CD4-positive, alpha-beta T cell (primary cell): Measurements from ENCODE around the gene B4GALT2. TPM values are rescaled to one million over a fixed set of nuclear protein-coding genes. Genes with fewer than 3 reads are reported as not detected.

Source experiments
- ATAC-seq: fragments of 200-7000 bp; cut with Tn5 transposase; one replicate; pipeline ENCODE4 v1.10.0; 2022; ENCODE audit warnings: mild to moderate bottlenecking; ENCODE audit not compliant: poor library complexity
- CTCF ChIA-PET: fragments of 350-600 bp; sonication (Branson Sonifier 250); formaldehyde crosslinking; loops from one replicate; lab custom pipeline; 2021; ENCODE audit warnings: antibody characterized with exemption, inconsistent platforms; lab: Charles Lee
- POLR2A ChIA-PET: fragments of 350-600 bp; sonication (Branson Sonifier 250); formaldehyde crosslinking; loops from one replicate; lab custom pipeline; 2021; ENCODE audit warnings: antibody characterized with exemption, inconsistent platforms; lab: Charles Lee
- DNase-seq, 14 experiments: peaks; one replicate each; pipeline ENCODE4 v3.0.0-alpha.2; 2013 to 2020; ENCODE audit warnings: mixed read lengths in 2 of 14
- H3K27ac ChIP-seq, 2 donors: one replicate each; pipeline versions ENCODE4 v1.5.1 to v1.7.0; 2013; ENCODE audit warnings: low read length in 2 of 2, low read depth in 1 of 2, mild to moderate bottlenecking in 1 of 2
- H3K27me3 ChIP-seq, 2 experiments: 1 replicate in 1 of 2; 2 replicates in 1 of 2; pipeline versions ENCODE4 v1.6.1 to v1.7.0; 2013; ENCODE audit warnings: low read length in 2 of 2, control low read depth in 1 of 2, mild to moderate bottlenecking in 1 of 2, moderate library complexity in 1 of 2; ENCODE audit not compliant: insufficient read depth in 2 of 2, control insufficient read depth in 1 of 2
- H3K36me3 ChIP-seq: one replicate; pipeline ENCODE4 v1.6.1; 2013; ENCODE audit warnings: low read length, control low read depth; ENCODE audit not compliant: insufficient read depth
- H3K4me1 ChIP-seq: one replicate; pipeline ENCODE4 v1.6.1; 2013; ENCODE audit warnings: low read length, control low read depth; ENCODE audit not compliant: insufficient read depth
- H3K4me3 ChIP-seq: one replicate; pipeline ENCODE4 v1.5.1; 2013; ENCODE audit warnings: mild to moderate bottlenecking, low read length, moderate library complexity
- H3K9me3 ChIP-seq, 2 experiments: 1 replicate in 1 of 2; 2 replicates in 1 of 2; pipeline versions ENCODE4 v1.6.1 to v1.7.0; 2013; ENCODE audit warnings: low read length in 2 of 2, mild to moderate bottlenecking in 2 of 2, control low read depth in 1 of 2, moderate library complexity in 1 of 2; ENCODE audit not compliant: control insufficient read depth in 1 of 2, insufficient read depth in 1 of 2
- H3K27ac Mint-ChIP-seq: one replicate; pipeline ENCODE4 v1.8.0; 2020; ENCODE audit warnings: mixed read lengths
- H3K27me3 Mint-ChIP-seq: one replicate; pipeline ENCODE4 v1.8.0; 2021; ENCODE audit warnings: mixed read lengths
- H3K36me3 Mint-ChIP-seq: one replicate; pipeline ENCODE4 v1.8.0; 2021; ENCODE audit warnings: low read depth, mixed read lengths
- H3K4me1 Mint-ChIP-seq: one replicate; pipeline ENCODE4 v1.8.0; 2021; ENCODE audit warnings: low read depth, mixed read lengths
- H3K4me3 Mint-ChIP-seq: one replicate; pipeline ENCODE4 v1.8.0; 2020; ENCODE audit warnings: mild to moderate bottlenecking, mixed read lengths
- H3K9me3 Mint-ChIP-seq: one replicate; pipeline ENCODE4 v1.8.0; 2020; ENCODE audit warnings: mixed read lengths
- intact Hi-C, 2 experiments: fragments of 100-400 bp; cut with DNase I in 1 of 2; cut with micrococcal nuclease in 1 of 2; formaldehyde crosslinking; loops; one replicate each; pipeline versions ENCODE4 v1.15.1 to v1.9.0; 2023 to 2025; cut with DNase I, micrococcal nuclease
- total RNA-seq, 174 experiments: library from RNA in 2 of 174; stranded (reverse) in 2 of 174; gene quantifications; one replicate each; pipeline ENCODE4 v1.2.3 and lab custom pipeline; 2021 to 2026
- TF ChIP-seq, protein P1 (sequence below): fragments of 200-600 bp; IDR thresholded peaks from one replicate; pipeline ENCODE4 v1.8.0; 2022; ENCODE audit warnings: antibody characterized with exemption, mild to moderate bottlenecking

B4GALT2 gene
- total RNA-seq, 2 experiments from 2014 or later = 0.22 to 0.34 TPM

DNA sequence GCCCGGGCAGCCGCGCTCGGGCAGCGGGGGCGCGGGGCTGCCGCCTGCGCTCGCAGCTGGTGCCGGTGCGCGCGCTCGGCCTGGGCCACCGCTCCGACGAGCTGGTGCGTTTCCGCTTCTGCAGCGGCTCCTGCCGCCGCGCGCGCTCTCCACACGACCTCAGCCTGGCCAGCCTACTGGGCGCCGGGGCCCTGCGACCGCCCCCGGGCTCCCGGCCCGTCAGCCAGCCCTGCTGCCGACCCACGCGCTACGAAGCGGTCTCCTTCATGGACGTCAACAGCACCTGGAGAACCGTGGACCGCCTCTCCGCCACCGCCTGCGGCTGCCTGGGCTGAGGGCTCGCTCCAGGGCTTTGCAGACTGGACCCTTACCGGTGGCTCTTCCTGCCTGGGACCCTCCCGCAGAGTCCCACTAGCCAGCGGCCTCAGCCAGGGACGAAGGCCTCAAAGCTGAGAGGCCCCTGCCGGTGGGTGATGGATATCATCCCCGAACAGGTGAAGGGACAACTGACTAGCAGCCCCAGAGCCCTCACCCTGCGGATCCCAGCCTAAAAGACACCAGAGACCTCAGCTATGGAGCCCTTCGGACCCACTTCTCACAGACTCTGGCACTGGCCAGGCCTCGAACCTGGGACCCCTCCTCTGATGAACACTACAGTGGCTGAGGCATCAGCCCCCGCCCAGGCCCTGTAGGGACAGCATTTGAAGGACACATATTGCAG is 42.4 kb upstream of the B4GALT2 start:
- no peaks in the 10 kb centered on the region for H3K9me3 Mint-ChIP-seq
- Histone ChIP-seq H3K27me3 (peaks cover 35 to 41% of the 10 kb centered on the region in 2 experiments), H3K36me3 (peaks cover 4% of the 10 kb centered on the region), H3K4me3 (no peak overlapping the region), H3K27ac (no peak overlapping the region), H3K9me3 (peaks cover 0 to 12% of the 10 kb centered on the region in 2 experiments), H3K4me1 (peaks cover 33% of the 10 kb centered on the region)
- H3K27me3 Mint-ChIP-seq = peaks cover 36% of the 10 kb centered on the region
- DNase-seq = peak in 4 of 14 experiments; percentile 14 to 47 (median 26)
- no peak overlapping the region for H3K4me3 Mint-ChIP-seq
- peaks cover 15% of the 10 kb centered on the region for H3K4me1 Mint-ChIP-seq
- H3K27ac Mint-ChIP-seq = no peak overlapping the region
- CTCF ChIA-PET = no interaction called here
- intact Hi-C loops = loop anchor here in 1 of 2 experiments (10.0 kb wide), 1 partner anchor 712 kb away; no protein-coding TSS in a partner anchor
- ATAC-seq = no peak
- POLR2A ChIA-PET = no interaction called here
- TF ChIP-seq, protein P1, sequence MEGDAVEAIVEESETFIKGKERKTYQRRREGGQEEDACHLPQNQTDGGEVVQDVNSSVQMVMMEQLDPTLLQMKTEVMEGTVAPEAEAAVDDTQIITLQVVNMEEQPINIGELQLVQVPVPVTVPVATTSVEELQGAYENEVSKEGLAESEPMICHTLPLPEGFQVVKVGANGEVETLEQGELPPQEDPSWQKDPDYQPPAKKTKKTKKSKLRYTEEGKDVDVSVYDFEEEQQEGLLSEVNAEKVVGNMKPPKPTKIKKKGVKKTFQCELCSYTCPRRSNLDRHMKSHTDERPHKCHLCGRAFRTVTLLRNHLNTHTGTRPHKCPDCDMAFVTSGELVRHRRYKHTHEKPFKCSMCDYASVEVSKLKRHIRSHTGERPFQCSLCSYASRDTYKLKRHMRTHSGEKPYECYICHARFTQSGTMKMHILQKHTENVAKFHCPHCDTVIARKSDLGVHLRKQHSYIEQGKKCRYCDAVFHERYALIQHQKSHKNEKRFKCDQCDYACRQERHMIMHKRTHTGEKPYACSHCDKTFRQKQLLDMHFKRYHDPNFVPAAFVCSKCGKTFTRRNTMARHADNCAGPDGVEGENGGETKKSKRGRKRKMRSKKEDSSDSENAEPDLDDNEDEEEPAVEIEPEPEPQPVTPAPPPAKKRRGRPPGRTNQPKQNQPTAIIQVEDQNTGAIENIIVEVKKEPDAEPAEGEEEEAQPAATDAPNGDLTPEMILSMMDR = no peak
- no peaks in the 10 kb centered on the region for H3K36me3 Mint-ChIP-seq

DNA sequence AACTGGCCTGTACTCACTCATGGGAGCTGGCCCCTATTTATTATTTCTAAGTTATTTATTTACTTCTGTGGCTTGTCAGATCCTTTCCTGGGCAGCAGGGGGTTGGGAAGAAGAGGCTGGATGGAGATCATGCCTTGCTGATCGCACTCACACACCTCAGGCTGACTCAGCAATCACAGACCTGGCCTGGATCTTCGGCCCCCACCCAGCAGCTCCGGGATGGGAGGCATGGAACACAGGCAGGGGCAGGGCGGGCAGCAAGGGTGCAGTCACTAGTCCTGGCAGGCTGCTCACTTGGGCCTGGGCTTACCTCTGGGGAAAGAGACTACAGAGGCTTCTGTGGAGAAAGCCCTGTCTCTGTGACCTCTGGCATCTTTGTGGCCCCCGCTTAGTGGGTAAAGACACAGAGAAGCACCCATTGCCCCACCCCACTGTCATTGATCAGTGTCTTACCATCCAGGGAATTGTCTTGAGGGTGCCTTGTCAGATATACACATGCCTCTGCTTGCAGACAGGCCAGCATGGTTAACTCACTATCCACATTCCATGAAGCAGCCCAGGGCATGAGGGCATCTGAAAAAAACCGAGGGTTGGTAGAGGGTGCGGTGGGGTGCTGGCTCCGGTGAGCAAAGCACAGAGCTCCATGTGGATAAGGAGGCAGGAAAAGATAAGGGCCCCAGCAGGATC is 41.7 kb upstream of the B4GALT2 start:
- peaks cover 31% of the 10 kb centered on the region for H3K27me3 Mint-ChIP-seq
- H3K4me3 ChIP-seq = no peak overlapping the region
- intact Hi-C loops = loop anchor here in 1 of 2 experiments (10.0 kb wide), 1 partner anchor 713 kb away; no protein-coding TSS in a partner anchor
- H3K4me1 ChIP-seq = peaks cover 33% of the 10 kb centered on the region
- H3K9me3 Mint-ChIP-seq = no peaks in the 10 kb centered on the region
- H3K27ac Mint-ChIP-seq = no peak overlapping the region
- peaks cover 4% of the 10 kb centered on the region for H3K36me3 ChIP-seq
- H3K4me1 Mint-ChIP-seq = peaks cover 15% of the 10 kb centered on the region
- DNase-seq (no peak), ATAC-seq (no peak)
- peaks cover 0 to 12% of the 10 kb centered on the region in 2 experiments for H3K9me3 ChIP-seq
- H3K27ac ChIP-seq = no peak overlapping the region
- CTCF ChIA-PET = no interaction called here
- POLR2A ChIA-PET = no interaction called here
- no peak overlapping the region for H3K4me3 Mint-ChIP-seq
- H3K27me3 ChIP-seq = peaks cover 35 to 37% of the 10 kb centered on the region in 2 experiments
- TF ChIP-seq, protein P1 = no peak
- H3K36me3 Mint-ChIP-seq = no peaks in the 10 kb centered on the region

DNA sequence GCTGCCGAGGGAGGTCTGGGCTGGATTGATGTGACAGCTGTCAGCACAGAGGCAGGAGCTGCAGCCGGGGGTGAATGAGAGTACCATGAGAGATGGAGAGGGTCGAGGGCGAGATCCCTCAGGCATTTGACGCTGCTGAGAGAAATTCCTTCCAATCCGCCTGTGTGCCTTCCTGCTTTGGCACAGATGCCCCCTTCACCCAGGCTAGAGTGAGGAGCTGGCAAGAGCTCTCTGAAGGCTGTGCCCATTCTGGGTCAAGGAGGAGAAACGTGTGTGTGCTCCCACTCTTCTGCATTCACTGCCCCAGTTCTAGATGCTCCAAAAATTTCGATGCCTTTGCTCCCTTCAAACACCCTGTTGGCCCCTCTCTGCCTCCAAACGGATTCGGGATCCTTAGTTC is 40.6 kb upstream of the B4GALT2 start:
- H3K27ac ChIP-seq = no peak overlapping the region
- ChIA-PET CTCF (no interaction called here), POLR2A (no interaction called here)
- Mint-ChIP-seq H3K4me1 (peaks cover 15% of the 10 kb centered on the region), H3K27me3 (peaks cover 21% of the 10 kb centered on the region), H3K27ac (no peak overlapping the region), H3K36me3 (no peaks in the 10 kb centered on the region), H3K9me3 (no peaks in the 10 kb centered on the region), H3K4me3 (no peak overlapping the region)
- intact Hi-C loops = loop anchor here in 1 of 2 experiments (10.0 kb wide), 1 partner anchor 714 kb away; no protein-coding TSS in a partner anchor
- no peak overlapping the region for H3K4me3 ChIP-seq
- DNase-seq (no peak), ATAC-seq (no peak)
- peaks cover 24% of the 10 kb centered on the region for H3K4me1 ChIP-seq
- peaks cover 0 to 12% of the 10 kb centered on the region in 2 experiments for H3K9me3 ChIP-seq
- H3K27me3 ChIP-seq = peaks cover 27% of the 10 kb centered on the region in 2 experiments
- peaks cover 4% of the 10 kb centered on the region for H3K36me3 ChIP-seq
- TF ChIP-seq, protein P1 = no peak
